SK-N-SH treated with all-trans-retinoic acid at 6 μM for 48 hours (cell line): ENCODE measurements around the gene PPP2R2C.

ENCODE experiments used
- ATAC-seq: fragments of 200-7000 bp; cut with Tn5 transposase; 3 replicates; pipeline ENCODE4 v1.9.1; 2020; ENCODE audit warnings: mild to moderate bottlenecking, moderate library complexity
- ARNTL ChIP-seq: fragments of 450-650 bp; formaldehyde crosslinking; IDR thresholded peaks from 2 replicates; pipeline ENCODE4 v1.5.0; 2020; ENCODE audit warnings: low read depth, mild to moderate bottlenecking, moderate library complexity, borderline replicate concordance
- BACH2 ChIP-seq: fragments of 250-450 bp; sonication (Bioruptor Pico); IDR thresholded peaks from 2 replicates; pipeline ENCODE4 v1.9.0; 2021; ENCODE audit warnings: mild to moderate bottlenecking, borderline replicate concordance
- CREB5 ChIP-seq: fragments of 250-450 bp; sonication (Bioruptor Pico); IDR thresholded peaks from 2 replicates; pipeline ENCODE4 v1.5.1; 2020; ENCODE audit warnings: low read depth, mild to moderate bottlenecking, moderate library complexity
- CSDC2 ChIP-seq: fragments of 250-450 bp; sonication (Bioruptor Pico); IDR thresholded peaks from 2 replicates; pipeline ENCODE4 v1.5.0; 2020; ENCODE audit warnings: mild to moderate bottlenecking, moderate library complexity
- ESRRG ChIP-seq: fragments of 250-450 bp; sonication (Bioruptor Pico); IDR thresholded peaks from 2 replicates; pipeline ENCODE4 v1.6.1; 2021; ENCODE audit warnings: mild to moderate bottlenecking
- GLIS3 ChIP-seq: fragments of 250-450 bp; sonication (Bioruptor Pico); IDR thresholded peaks from 2 replicates; pipeline ENCODE4 v1.5.0; 2020; ENCODE audit warnings: mild to moderate bottlenecking, moderate library complexity
- ISL1 ChIP-seq: fragments of 250-450 bp; sonication (Bioruptor Pico); IDR thresholded peaks from 2 replicates; pipeline ENCODE4 v2.1.2; 2022; ENCODE audit warnings: mild to moderate bottlenecking, moderate library complexity
- OSR1 ChIP-seq: fragments of 250-450 bp; sonication (Bioruptor Pico); IDR thresholded peaks from 2 replicates; pipeline ENCODE4 v1.8.0; 2022; ENCODE audit warnings: moderate library complexity, mild to moderate bottlenecking, inconsistent platforms
- POU6F1 ChIP-seq: fragments of 250-450 bp; sonication (Bioruptor Pico); IDR thresholded peaks from 2 replicates; pipeline ENCODE4 v1.8.0; 2021; ENCODE audit warnings: low read depth, mild to moderate bottlenecking, moderate library complexity, borderline replicate concordance
- PPARA ChIP-seq: fragments of 250-450 bp; sonication (Bioruptor Pico); IDR thresholded peaks from 2 replicates; pipeline ENCODE4 v1.5.0; 2020; ENCODE audit warnings: mild to moderate bottlenecking, borderline replicate concordance
- SNAI2 ChIP-seq: fragments of 250-450 bp; sonication (Bioruptor Pico); IDR thresholded peaks from 2 replicates; pipeline ENCODE4 v1.5.0; 2020; ENCODE audit warnings: mild to moderate bottlenecking, moderate library complexity
- TOX ChIP-seq: fragments of 250-450 bp; sonication (Bioruptor Pico); IDR thresholded peaks from 2 replicates; pipeline ENCODE4 v1.8.0; 2021; ENCODE audit warnings: mild to moderate bottlenecking, moderate library complexity, borderline replicate concordance
- TSHZ2 ChIP-seq: fragments of 250-450 bp; sonication (Bioruptor Pico); IDR thresholded peaks from 2 replicates; pipeline ENCODE4 v1.5.0; 2020; ENCODE audit warnings: mild to moderate bottlenecking, moderate library complexity
- ZC3H10 ChIP-seq: fragments of 250-450 bp; sonication (Bioruptor Pico); IDR thresholded peaks from 2 replicates; pipeline ENCODE4 v1.5.1; 2021; ENCODE audit warnings: mild to moderate bottlenecking, moderate library complexity
- ZFP3 ChIP-seq: fragments of 250-450 bp; sonication (Bioruptor Pico); IDR thresholded peaks from 2 replicates; pipeline ENCODE4 v1.5.0; 2020; ENCODE audit warnings: mild to moderate bottlenecking, moderate library complexity
- ZNF565 ChIP-seq: fragments of 450-650 bp; formaldehyde crosslinking; conservative IDR thresholded peaks from 2 replicates; pipeline ENCODE4 v1.5.0; 2020; ENCODE audit warnings: low read depth, mild to moderate bottlenecking, moderate library complexity
- ZNF70 ChIP-seq: fragments of 450-650 bp; formaldehyde crosslinking; IDR thresholded peaks from 2 replicates; pipeline ENCODE4 v1.5.0; 2020; ENCODE audit warnings: mild to moderate bottlenecking, moderate library complexity
- ZNF8 ChIP-seq: fragments of 450-650 bp; formaldehyde crosslinking; IDR thresholded peaks from 2 replicates; pipeline ENCODE4 v1.5.0; 2020; ENCODE audit warnings: mild to moderate bottlenecking, moderate library complexity
- TF ChIP-seq, protein P1 (sequence below): fragments of 250-450 bp; sonication (Bioruptor Pico); IDR thresholded peaks from 2 replicates; pipeline ENCODE4 v1.5.1; 2021; ENCODE audit warnings: mild to moderate bottlenecking, moderate library complexity
- TF ChIP-seq, protein P2 (sequence below): fragments of 250-450 bp; sonication (Bioruptor Pico); IDR thresholded peaks from 2 replicates; pipeline ENCODE4 v1.8.0; 2020; ENCODE audit warnings: mild to moderate bottlenecking, moderate library complexity, borderline replicate concordance

PPP2R2C gene

DNA sequence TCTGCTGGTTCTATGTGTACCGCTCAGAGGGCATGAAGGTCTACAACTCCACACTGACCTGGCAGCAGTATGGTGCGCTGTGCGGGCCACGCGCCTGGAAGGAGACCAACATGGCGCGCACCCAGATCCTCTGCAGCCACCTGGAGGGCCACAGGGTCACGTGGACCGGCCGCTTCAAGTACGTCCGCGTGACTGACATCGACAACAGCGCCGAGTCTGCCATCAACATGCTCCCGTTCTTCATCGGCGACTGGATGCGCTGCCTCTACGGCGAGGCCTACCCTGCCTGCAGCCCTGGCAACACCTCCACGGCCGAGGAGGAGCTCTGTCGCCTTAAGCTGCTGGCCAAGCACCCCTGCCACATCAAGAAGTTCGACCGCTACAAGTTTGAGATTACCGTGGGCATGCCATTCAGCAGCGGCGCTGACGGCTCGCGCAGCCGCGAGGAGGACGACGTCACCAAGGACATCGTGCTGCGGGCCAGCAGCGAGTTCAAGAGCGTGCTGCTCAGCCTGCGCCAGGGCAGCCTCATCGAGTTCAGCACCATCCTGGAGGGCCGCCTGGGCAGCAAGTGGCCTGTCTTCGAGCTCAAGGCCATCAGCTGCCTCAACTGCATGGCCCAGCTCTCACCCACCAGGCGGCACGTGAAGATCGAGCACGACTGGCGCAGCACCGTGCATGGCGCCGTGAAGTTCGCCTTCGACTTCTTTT is 170.5 kb downstream of the PPP2R2C start:
- TF ChIP-seq ZNF565 (CRISPR knock-in tag) (no peak), ARNTL (CRISPR knock-in tag) (no peak)
- ATAC-seq, result no peak

GRCh38 chr4:6301051-6301731 is 171.2 kb downstream of the PPP2R2C start:
- no peak for ATAC-seq
- TF ChIP-seq ISL1 (CRISPR knock-in tag) (no peak), OSR1 (no peak), CREB5 (CRISPR knock-in tag) (no peak), ZC3H10 (CRISPR knock-in tag) (no peak), ESRRG (CRISPR knock-in tag) (no peak)

- TF ChIP-seq BACH2 (no peak), SNAI2 (no peak), ZFP3 (CRISPR knock-in tag) (no peak), TSHZ2 (no peak), ZNF8 (CRISPR knock-in tag) (no peak), ZC3H10 (CRISPR knock-in tag) (no peak), CSDC2 (no peak), CREB5 (CRISPR knock-in tag) (no peak), ESRRG (CRISPR knock-in tag) (no peak), ZNF565 (CRISPR knock-in tag) (no peak), PPARA (CRISPR knock-in tag) (no peak)
- TF ChIP-seq, protein P1, sequence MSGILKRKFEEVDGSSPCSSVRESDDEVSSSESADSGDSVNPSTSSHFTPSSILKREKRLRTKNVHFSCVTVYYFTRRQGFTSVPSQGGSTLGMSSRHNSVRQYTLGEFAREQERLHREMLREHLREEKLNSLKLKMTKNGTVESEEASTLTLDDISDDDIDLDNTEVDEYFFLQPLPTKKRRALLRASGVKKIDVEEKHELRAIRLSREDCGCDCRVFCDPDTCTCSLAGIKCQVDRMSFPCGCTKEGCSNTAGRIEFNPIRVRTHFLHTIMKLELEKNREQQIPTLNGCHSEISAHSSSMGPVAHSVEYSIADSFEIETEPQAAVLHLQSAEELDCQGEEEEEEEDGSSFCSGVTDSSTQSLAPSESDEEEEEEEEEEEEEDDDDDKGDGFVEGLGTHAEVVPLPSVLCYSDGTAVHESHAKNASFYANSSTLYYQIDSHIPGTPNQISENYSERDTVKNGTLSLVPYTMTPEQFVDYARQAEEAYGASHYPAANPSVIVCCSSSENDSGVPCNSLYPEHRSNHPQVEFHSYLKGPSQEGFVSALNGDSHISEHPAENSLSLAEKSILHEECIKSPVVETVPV (CRISPR knock-in tag), result no peak
- ATAC-seq, result no peak
These were observed 172.1 kb downstream of the PPP2R2C start for GRCh38 chr4:6300359-6300758.

DNA sequence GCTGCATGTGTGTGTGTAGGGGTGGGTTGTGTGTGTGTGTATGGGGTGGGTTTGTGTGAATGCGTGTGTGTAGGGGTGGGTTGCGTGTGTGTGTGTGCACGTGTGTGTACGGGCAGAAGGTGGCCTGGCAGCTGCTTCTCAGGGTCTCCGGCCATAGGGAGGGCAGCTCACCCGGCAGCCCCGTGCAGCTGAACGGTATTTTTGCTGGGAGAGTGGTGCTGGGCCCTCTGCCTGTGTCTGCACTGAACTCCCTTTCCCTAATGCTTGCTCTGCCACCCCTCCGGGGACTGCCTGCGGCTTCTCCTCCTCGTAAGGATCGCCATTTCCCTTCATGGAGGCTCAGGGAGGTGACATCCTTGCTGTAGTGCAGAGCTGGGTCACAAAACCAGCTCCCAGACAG is 172.5 kb downstream of the PPP2R2C start:
- ATAC-seq, result no peak
- TF ChIP-seq OSR1, result no peak
- no peak for TF ChIP-seq ESRRG (CRISPR knock-in tag)
- no peak for TF ChIP-seq TOX (CRISPR knock-in tag)
- TF ChIP-seq PPARA (CRISPR knock-in tag), result no peak
- no peak for TF ChIP-seq ZNF70 (CRISPR knock-in tag)
- TF ChIP-seq SNAI2, result no peak
- TF ChIP-seq, protein P2, sequence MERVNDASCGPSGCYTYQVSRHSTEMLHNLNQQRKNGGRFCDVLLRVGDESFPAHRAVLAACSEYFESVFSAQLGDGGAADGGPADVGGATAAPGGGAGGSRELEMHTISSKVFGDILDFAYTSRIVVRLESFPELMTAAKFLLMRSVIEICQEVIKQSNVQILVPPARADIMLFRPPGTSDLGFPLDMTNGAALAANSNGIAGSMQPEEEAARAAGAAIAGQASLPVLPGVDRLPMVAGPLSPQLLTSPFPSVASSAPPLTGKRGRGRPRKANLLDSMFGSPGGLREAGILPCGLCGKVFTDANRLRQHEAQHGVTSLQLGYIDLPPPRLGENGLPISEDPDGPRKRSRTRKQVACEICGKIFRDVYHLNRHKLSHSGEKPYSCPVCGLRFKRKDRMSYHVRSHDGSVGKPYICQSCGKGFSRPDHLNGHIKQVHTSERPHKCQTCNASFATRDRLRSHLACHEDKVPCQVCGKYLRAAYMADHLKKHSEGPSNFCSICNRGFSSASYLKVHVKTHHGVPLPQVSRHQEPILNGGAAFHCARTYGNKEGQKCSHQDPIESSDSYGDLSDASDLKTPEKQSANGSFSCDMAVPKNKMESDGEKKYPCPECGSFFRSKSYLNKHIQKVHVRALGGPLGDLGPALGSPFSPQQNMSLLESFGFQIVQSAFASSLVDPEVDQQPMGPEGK (CRISPR knock-in tag), result no peak
- no peak for TF ChIP-seq CSDC2
- no peak for TF ChIP-seq ZNF8 (CRISPR knock-in tag)
- TF ChIP-seq GLIS3 (CRISPR knock-in tag), result no peak
- no peak for TF ChIP-seq POU6F1 (CRISPR knock-in tag)
- TF ChIP-seq TSHZ2, result no peak
- no peak for TF ChIP-seq BACH2
